Activated T-helper 9 cell treated with anti-CD3 and anti-CD28 coated beads, Interleukin-2, amount 50 U/mL, for 16 hours (primary cell): ENCODE data around the gene LSS.

ENCODE experiments used
- DNase-seq: peaks from one replicate; pipeline ENCODE4 v3.0.0-alpha.2; 2020; ENCODE audit warnings: low read depth

Gene LSS

GRCh38 chr21:46168659-46169386, 59.8 kb downstream of the LSS start:
- no peak for DNase-seq

- no peak for DNase-seq
These were observed 60.3 kb downstream of the LSS start for GRCh38 chr21:46168238-46168637.

- DNase-seq = no peak
These were observed 63.5 kb downstream of the LSS start for GRCh38 chr21:46165098-46165497.

GRCh38 chr21:46163380-46163779, 65.2 kb downstream of the LSS start:
- DNase-seq = no peak

- DNase-seq = no peak
These were observed 66.7 kb downstream of the LSS start for GRCh38 chr21:46161633-46162592.

GRCh38 chr21:46160907-46161632, 67.5 kb downstream of the LSS start:
- DNase-seq = no peak

GRCh38 chr21:46160657-46160906, 68.0 kb downstream of the LSS start:
- no peak for DNase-seq

GRCh38 chr21:46159841-46160656, 68.5 kb downstream of the LSS start:
- no peak for DNase-seq

- DNase-seq = no peak
These were observed 69.2 kb downstream of the LSS start for GRCh38 chr21:46159390-46159789.

GRCh38 chr21:46158666-46159300, 69.8 kb downstream of the LSS start:
- DNase-seq = no peak

- DNase-seq = no peak
These were observed 70.6 kb downstream of the LSS start for GRCh38 chr21:46157987-46158451.

- no peak for DNase-seq
These were observed 71.1 kb downstream of the LSS start for GRCh38 chr21:46157396-46157986.

- no peak for DNase-seq
These were observed 71.9 kb downstream of the LSS start for GRCh38 chr21:46156678-46157077.

GRCh38 chr21:46156378-46156645, 72.3 kb downstream of the LSS start:
- no peak for DNase-seq

- DNase-seq = no peak
These were observed 72.8 kb downstream of the LSS start, which contains the start of gene FTCD for GRCh38 chr21:46155514-46156377. Gene FTCD (minus strand): TSS chr21:46155579. CDS start chr21:46155523, 56 bp downstream.

- no peak for DNase-seq
These were observed 73.5 kb downstream of the LSS start for GRCh38 chr21:46154955-46155513.

GRCh38 chr21:46154155-46154954, 74.2 kb downstream of the LSS start:
- no peak for DNase-seq

GRCh38 chr21:46153247-46154154, 75.1 kb downstream of the LSS start:
- DNase-seq = no peak
